ENCODE results near the gene HMGN3.

DNA sequence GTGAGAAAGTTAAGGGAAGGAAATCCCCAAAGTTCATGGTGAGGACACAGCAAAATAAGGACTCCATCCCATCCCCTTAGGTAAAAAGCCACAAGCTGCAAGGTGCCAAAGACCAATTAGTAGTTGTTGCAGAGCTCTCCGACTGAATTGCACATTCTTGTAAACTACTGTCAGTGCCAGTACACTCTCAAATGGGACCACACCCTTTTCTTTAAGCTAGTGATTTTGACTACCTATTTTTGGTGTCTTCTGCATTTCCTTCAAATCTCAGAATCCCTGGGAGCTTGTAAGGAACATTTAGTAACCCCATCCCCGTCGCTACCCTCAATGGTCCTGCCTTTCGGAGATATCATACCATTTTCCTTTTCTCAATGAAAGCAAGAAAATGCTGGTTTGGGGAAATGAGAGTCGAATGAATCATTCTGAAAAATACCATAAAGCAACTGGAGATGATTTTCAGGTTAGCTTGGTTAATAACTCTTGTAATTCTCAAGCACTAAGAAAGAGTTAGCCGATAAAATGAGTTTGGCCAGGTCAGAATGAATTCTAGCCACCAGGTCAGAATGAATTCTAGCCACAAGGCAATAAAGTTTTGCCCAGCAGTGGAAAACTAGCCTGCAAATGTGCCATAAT lies 5.2 kb upstream of the HMGN3 start:
- TF ChIP-seq TAF1 (IDR thresholded peaks at IDR 0.05; ENCODE audit: borderline replicate concordance, insufficient read depth, low read length): no peak
- TF ChIP-seq POLR2AphosphoS5 (IDR thresholded peaks at IDR 0.05; ENCODE audit: low read depth, low read length): no peak
- TF ChIP-seq REST (IDR thresholded peaks at IDR 0.05; ENCODE audit: insufficient read depth in 1 of 2, low read depth in 2 of 2, low read length in 2 of 2): no peak
- no peak for TF ChIP-seq FOXP2 (optimal IDR thresholded peaks at IDR 0.05; ENCODE audit: borderline replicate concordance, extremely low read depth, extremely low read length, insufficient read depth)
- no peak for TF ChIP-seq SIN3A (IDR thresholded peaks at IDR 0.05; ENCODE audit: borderline replicate concordance, insufficient read depth, low read length)
